ENCODE results near the gene FBXW4.

FBXW4 gene

DNA sequence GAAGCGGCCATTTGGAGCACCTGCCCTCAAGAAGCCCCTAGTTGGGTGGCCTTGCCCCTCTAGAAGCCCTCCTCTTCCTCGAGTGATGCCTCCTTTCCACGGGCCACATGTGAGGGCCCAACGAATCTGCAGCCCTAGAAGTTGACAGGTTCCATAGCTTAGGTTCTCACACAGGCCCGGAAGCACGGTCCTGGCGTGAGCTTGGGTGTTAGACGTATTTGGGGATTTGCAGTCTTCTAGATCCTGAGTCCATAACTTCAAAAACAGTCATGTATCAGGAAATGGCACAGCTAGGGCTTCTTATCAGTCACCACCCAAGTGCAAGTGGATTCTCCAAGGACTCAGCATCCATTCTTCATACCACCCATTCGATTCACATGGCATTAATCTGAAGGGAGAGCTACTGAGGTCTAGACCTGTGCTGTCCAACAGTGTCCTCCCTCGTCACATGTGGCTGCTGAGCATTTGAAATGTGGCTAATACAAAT, 477 bp upstream of the FBXW4 start:
- TF ChIP-seq ZXDB (tag by site-specific recombination; IDR thresholded peaks at IDR 0.05) = peak; percentile 53
- TF ChIP-seq ZNF501 (tag by site-specific recombination; IDR thresholded peaks at IDR 0.05) = peak; percentile 15; the same call in 1 of the 2 replicates
- peak; percentile 12; the same call in 1 of the 2 replicates for TF ChIP-seq TRIM28 (IDR thresholded peaks at IDR 0.05; ENCODE audit: borderline replicate concordance, low read length)
- no peak for TF ChIP-seq ZNF843 (tag by site-specific recombination; IDR thresholded peaks at IDR 0.05)
- 0 out of 2 replicates have a peak, but pooled peaks have one; percentile 10 for TF ChIP-seq ZBTB8A (tag by site-specific recombination; IDR thresholded peaks at IDR 0.05)
- no peak for TF ChIP-seq ZNF548 (tag by site-specific recombination; IDR thresholded peaks at IDR 0.05)
- TF ChIP-seq ZNF664 (tag by site-specific recombination; IDR thresholded peaks at IDR 0.05) = no peak
- TF ChIP-seq, protein P1, sequence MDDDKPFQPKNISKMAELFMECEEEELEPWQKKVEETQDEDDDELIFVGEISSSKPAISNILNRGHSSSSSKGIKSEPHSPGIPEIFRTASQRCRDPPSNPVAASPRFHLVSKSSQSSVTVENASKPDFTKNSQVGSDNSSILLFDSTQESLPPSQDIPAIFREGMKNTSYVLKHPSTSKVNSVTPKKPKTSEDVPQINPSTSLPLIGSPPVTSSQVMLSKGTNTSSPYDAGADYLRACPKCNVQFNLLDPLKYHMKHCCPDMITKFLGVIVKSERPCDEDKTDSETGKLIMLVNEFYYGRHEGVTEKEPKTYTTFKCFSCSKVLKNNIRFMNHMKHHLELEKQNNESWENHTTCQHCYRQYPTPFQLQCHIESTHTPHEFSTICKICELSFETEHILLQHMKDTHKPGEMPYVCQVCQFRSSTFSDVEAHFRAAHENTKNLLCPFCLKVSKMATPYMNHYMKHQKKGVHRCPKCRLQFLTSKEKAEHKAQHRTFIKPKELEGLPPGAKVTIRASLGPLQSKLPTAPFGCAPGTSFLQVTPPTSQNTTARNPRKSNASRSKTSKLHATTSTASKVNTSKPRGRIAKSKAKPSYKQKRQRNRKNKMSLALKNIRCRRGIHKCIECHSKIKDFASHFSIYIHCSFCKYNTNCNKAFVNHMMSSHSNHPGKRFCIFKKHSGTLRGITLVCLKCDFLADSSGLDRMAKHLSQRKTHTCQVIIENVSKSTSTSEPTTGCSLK (tag by site-specific recombination; IDR thresholded peaks at IDR 0.05) = no peak
- TF ChIP-seq ZNF600 (tag by site-specific recombination; IDR thresholded peaks at IDR 0.05) = 0 out of 2 replicates have a peak, but pooled peaks have one; percentile 20
- TF ChIP-seq ZNF621 (tag by site-specific recombination; IDR thresholded peaks at IDR 0.05) = no peak
- no peak for TF ChIP-seq TCF7L2 (IDR thresholded peaks at IDR 0.05; ENCODE audit: borderline replicate concordance, low read depth, low read length)
- TF ChIP-seq ZNF121 (tag by site-specific recombination; IDR thresholded peaks at IDR 0.05) = 0 out of 2 replicates have a peak, but pooled peaks have one; percentile 9
- TF ChIP-seq ZNF707 (tag by site-specific recombination; IDR thresholded peaks at IDR 0.05) = no peak
- no peak for TF ChIP-seq KLF8 (tag by site-specific recombination; IDR thresholded peaks at IDR 0.05)
- no peak for TF ChIP-seq MEIS1 (CRISPR knock-in tag; IDR thresholded peaks at IDR 0.05; ENCODE audit: borderline replicate concordance)
- peak; percentile 63 for TF ChIP-seq ZNF335 (tag by site-specific recombination; conservative IDR thresholded peaks at IDR 0.05)
- TF ChIP-seq ZNF155 (tag by site-specific recombination; IDR thresholded peaks at IDR 0.05) = no peak
- TF ChIP-seq, protein P2, sequence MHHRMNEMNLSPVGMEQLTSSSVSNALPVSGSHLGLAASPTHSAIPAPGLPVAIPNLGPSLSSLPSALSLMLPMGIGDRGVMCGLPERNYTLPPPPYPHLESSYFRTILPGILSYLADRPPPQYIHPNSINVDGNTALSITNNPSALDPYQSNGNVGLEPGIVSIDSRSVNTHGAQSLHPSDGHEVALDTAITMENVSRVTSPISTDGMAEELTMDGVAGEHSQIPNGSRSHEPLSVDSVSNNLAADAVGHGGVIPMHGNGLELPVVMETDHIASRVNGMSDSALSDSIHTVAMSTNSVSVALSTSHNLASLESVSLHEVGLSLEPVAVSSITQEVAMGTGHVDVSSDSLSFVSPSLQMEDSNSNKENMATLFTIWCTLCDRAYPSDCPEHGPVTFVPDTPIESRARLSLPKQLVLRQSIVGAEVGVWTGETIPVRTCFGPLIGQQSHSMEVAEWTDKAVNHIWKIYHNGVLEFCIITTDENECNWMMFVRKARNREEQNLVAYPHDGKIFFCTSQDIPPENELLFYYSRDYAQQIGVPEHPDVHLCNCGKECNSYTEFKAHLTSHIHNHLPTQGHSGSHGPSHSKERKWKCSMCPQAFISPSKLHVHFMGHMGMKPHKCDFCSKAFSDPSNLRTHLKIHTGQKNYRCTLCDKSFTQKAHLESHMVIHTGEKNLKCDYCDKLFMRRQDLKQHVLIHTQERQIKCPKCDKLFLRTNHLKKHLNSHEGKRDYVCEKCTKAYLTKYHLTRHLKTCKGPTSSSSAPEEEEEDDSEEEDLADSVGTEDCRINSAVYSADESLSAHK (tag by site-specific recombination; IDR thresholded peaks at IDR 0.05) = no peak
- TF ChIP-seq ZNF549 (tag by site-specific recombination; IDR thresholded peaks at IDR 0.05) = no peak
- TF ChIP-seq ZNF473 (tag by site-specific recombination; IDR thresholded peaks at IDR 0.05) = no peak
- no peak for TF ChIP-seq REPIN1 (tag by site-specific recombination; IDR thresholded peaks at IDR 0.05; ENCODE audit: low read depth)
- TF ChIP-seq, protein P3, sequence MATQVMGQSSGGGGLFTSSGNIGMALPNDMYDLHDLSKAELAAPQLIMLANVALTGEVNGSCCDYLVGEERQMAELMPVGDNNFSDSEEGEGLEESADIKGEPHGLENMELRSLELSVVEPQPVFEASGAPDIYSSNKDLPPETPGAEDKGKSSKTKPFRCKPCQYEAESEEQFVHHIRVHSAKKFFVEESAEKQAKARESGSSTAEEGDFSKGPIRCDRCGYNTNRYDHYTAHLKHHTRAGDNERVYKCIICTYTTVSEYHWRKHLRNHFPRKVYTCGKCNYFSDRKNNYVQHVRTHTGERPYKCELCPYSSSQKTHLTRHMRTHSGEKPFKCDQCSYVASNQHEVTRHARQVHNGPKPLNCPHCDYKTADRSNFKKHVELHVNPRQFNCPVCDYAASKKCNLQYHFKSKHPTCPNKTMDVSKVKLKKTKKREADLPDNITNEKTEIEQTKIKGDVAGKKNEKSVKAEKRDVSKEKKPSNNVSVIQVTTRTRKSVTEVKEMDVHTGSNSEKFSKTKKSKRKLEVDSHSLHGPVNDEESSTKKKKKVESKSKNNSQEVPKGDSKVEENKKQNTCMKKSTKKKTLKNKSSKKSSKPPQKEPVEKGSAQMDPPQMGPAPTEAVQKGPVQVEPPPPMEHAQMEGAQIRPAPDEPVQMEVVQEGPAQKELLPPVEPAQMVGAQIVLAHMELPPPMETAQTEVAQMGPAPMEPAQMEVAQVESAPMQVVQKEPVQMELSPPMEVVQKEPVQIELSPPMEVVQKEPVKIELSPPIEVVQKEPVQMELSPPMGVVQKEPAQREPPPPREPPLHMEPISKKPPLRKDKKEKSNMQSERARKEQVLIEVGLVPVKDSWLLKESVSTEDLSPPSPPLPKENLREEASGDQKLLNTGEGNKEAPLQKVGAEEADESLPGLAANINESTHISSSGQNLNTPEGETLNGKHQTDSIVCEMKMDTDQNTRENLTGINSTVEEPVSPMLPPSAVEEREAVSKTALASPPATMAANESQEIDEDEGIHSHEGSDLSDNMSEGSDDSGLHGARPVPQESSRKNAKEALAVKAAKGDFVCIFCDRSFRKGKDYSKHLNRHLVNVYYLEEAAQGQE (tag by site-specific recombination; IDR thresholded peaks at IDR 0.05) = 0 out of 2 replicates have a peak, but pooled peaks have one; percentile 21
- TF ChIP-seq, protein P4, sequence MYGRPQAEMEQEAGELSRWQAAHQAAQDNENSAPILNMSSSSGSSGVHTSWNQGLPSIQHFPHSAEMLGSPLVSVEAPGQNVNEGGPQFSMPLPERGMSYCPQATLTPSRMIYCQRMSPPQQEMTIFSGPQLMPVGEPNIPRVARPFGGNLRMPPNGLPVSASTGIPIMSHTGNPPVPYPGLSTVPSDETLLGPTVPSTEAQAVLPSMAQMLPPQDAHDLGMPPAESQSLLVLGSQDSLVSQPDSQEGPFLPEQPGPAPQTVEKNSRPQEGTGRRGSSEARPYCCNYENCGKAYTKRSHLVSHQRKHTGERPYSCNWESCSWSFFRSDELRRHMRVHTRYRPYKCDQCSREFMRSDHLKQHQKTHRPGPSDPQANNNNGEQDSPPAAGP (tag by site-specific recombination; IDR thresholded peaks at IDR 0.05) = 0 out of 2 replicates have a peak, but pooled peaks have one; percentile 15
- no peak for TF ChIP-seq ZNF292 (tag by site-specific recombination; IDR thresholded peaks at IDR 0.05; ENCODE audit: borderline replicate concordance, low read depth)
- TF ChIP-seq ZNF112 (tag by site-specific recombination; IDR thresholded peaks at IDR 0.05) = no peak
- H3K9me3 ChIP-seq (ENCODE audit: control insufficient read depth, insufficient read depth, low read depth, low read length) = no peaks in the 10 kb centered on the region
- POLR2A ChIA-PET = interaction anchor here (1.2 kb wide), 1 partner anchor 36 kb away, joined by 3 read pairs; no protein-coding TSS in a partner anchor
- H3K4me1 ChIP-seq (ENCODE audit: control insufficient read depth, insufficient read depth, low read length) = peaks cover 26% of the 10 kb centered on the region
- CTCF ChIA-PET = no interaction called here
- peak overlapping the region; percentile 99 for H3K27ac ChIP-seq (ENCODE audit: extremely low read depth, low read depth, low read length)
- no peaks in the 10 kb centered on the region for H3K36me3 ChIP-seq (ENCODE audit: control insufficient read depth in 2 of 2, insufficient read depth in 1 of 2, low read length in 2 of 2)
- H3K4me3 ChIP-seq (ENCODE audit: low read depth, low read length) = peak overlapping the region; percentile 82
